Measurements from ENCODE around the gene RBM22. TPM values are rescaled to one million over a fixed set of nuclear protein-coding genes. Genes with fewer than 3 reads are reported as not detected.

RBM22 gene
- total RNA-seq, 1 experiment from 2014 or later = 66.8 TPM

- CTCF ChIA-PET = no interaction called here
Observed at GRCh38 chr5:150648294-150649107, 52.4 kb downstream of the RBM22 start.

GRCh38 chr5:150647275-150648251, 53.3 kb downstream of the RBM22 start:
- no peaks in the 10 kb centered on the region for H3K27me3 ChIP-seq (replicated peaks; ENCODE audit: insufficient read depth, low read depth, low read length, poor library complexity)
- no peak overlapping the region for H3K27ac ChIP-seq (ENCODE audit: low read depth, low read length, poor library complexity, severe bottlenecking)
- no TSS peak for BruUV-seq (replicated peaks)
- intact Hi-C loops (cut with micrococcal nuclease; ENCODE audit: unreplicated experiment) = no loop called here
- H3K4me3 ChIP-seq (ENCODE audit: low read depth, low read length, poor library complexity, severe bottlenecking) = no peak overlapping the region
- no peaks in the 10 kb centered on the region for H3K9me3 ChIP-seq (ENCODE audit: low read depth, low read length, poor library complexity, severe bottlenecking)
- TF ChIP-seq EZH2 (IDR thresholded peaks at IDR 0.05; ENCODE audit: borderline replicate concordance, low read depth, low read length, poor library complexity, severe bottlenecking) (no peak), CTCF (conservative IDR thresholded peaks at IDR 0.05; ENCODE audit: low read depth, low read length) (no peak)
- no peaks in the 10 kb centered on the region for H3K36me3 ChIP-seq (ENCODE audit: insufficient read depth, low read length, poor library complexity, severe bottlenecking)
- POLR2A ChIA-PET (ENCODE audit: low non-redundant PET) = no interaction called here
- CTCF ChIA-PET = no interaction called here
- DNase-seq (ENCODE audit: low spot score) = no peak
- peaks cover 35% of the 10 kb centered on the region for H3K4me1 ChIP-seq (ENCODE audit: insufficient read depth, low read length, poor library complexity, severe bottlenecking)

More at GRCh38 chr5:150648294-150649107, 52.4 kb downstream of the RBM22 start:
- POLR2A ChIA-PET (ENCODE audit: low non-redundant PET) = no interaction called here
- Histone ChIP-seq H3K9me3 (ENCODE audit: low read depth, low read length, poor library complexity, severe bottlenecking) (no peaks in the 10 kb centered on the region), H3K27ac (ENCODE audit: low read depth, low read length, poor library complexity, severe bottlenecking) (no peak overlapping the region), H3K4me3 (ENCODE audit: low read depth, low read length, poor library complexity, severe bottlenecking) (no peak overlapping the region), H3K36me3 (ENCODE audit: insufficient read depth, low read length, poor library complexity, severe bottlenecking) (no peaks in the 10 kb centered on the region), H3K27me3 (replicated peaks; ENCODE audit: insufficient read depth, low read depth, low read length, poor library complexity) (no peaks in the 10 kb centered on the region), H3K4me1 (ENCODE audit: insufficient read depth, low read length, poor library complexity, severe bottlenecking) (peaks cover 31% of the 10 kb centered on the region)
- TF ChIP-seq CTCF (conservative IDR thresholded peaks at IDR 0.05; ENCODE audit: low read depth, low read length) (no peak), EZH2 (IDR thresholded peaks at IDR 0.05; ENCODE audit: borderline replicate concordance, low read depth, low read length, poor library complexity, severe bottlenecking) (no peak)
- intact Hi-C loops (cut with micrococcal nuclease; ENCODE audit: unreplicated experiment) = no loop called here
- no peak for DNase-seq (ENCODE audit: low spot score)
- no TSS peak for BruUV-seq (replicated peaks)

- intact Hi-C loops (cut with micrococcal nuclease; ENCODE audit: unreplicated experiment) = no loop called here
- POLR2A ChIA-PET (ENCODE audit: low non-redundant PET) = no interaction called here
Observed at GRCh38 chr5:150645070-150645700, 55.7 kb downstream of the RBM22 start.

More at GRCh38 chr5:150645070-150645700, 55.7 kb downstream of the RBM22 start:
- peak; percentile 54 for DNase-seq (ENCODE audit: low spot score)
- Histone ChIP-seq H3K9me3 (ENCODE audit: low read depth, low read length, poor library complexity, severe bottlenecking) (no peaks in the 10 kb centered on the region), H3K27ac (ENCODE audit: low read depth, low read length, poor library complexity, severe bottlenecking) (no peak overlapping the region), H3K36me3 (ENCODE audit: insufficient read depth, low read length, poor library complexity, severe bottlenecking) (no peaks in the 10 kb centered on the region), H3K27me3 (replicated peaks; ENCODE audit: insufficient read depth, low read depth, low read length, poor library complexity) (no peaks in the 10 kb centered on the region), H3K4me1 (ENCODE audit: insufficient read depth, low read length, poor library complexity, severe bottlenecking) (peaks cover 42% of the 10 kb centered on the region), H3K4me3 (ENCODE audit: low read depth, low read length, poor library complexity, severe bottlenecking) (no peak overlapping the region)
- no TSS peak for BruUV-seq (replicated peaks)
- CTCF ChIA-PET = no interaction called here
- TF ChIP-seq EZH2 (IDR thresholded peaks at IDR 0.05; ENCODE audit: borderline replicate concordance, low read depth, low read length, poor library complexity, severe bottlenecking) (no peak), CTCF (conservative IDR thresholded peaks at IDR 0.05; ENCODE audit: low read depth, low read length) (no peak)
